ENCODE data around the gene LUM. TPM values are rescaled to one million over a fixed set of nuclear protein-coding genes. Genes with fewer than 3 reads are reported as not detected.

Gene LUM
- total RNA-seq, 2 experiments from 2014 or later = not detected

GRCh38 chr12:91059211-91059610 lies 52.1 kb downstream of the LUM start:
- Mint-ChIP-seq H3K4me1 (ENCODE audit: low read depth) (no peaks in the 10 kb centered on the region), H3K9me3 (no peaks in the 10 kb centered on the region), H3K27me3 (ENCODE audit: low read depth) (no peaks in the 10 kb centered on the region), H3K36me3 (ENCODE audit: low read depth) (no peaks in the 10 kb centered on the region), H3K4me3 (no peak overlapping the region), H3K27ac (no peak overlapping the region)
- intact Hi-C loops (cut with micrococcal nuclease) = no loop called here
- DNase-seq = no peak
- CTCF ChIA-PET = no interaction called here

GRCh38 chr12:91058786-91059185 lies 52.5 kb downstream of the LUM start:
- Mint-ChIP-seq H3K9me3 (no peaks in the 10 kb centered on the region), H3K27me3 (ENCODE audit: low read depth) (no peaks in the 10 kb centered on the region), H3K36me3 (ENCODE audit: low read depth) (no peaks in the 10 kb centered on the region), H3K4me3 (no peak overlapping the region), H3K27ac (no peak overlapping the region), H3K4me1 (ENCODE audit: low read depth) (no peaks in the 10 kb centered on the region)
- CTCF ChIA-PET = no interaction called here
- DNase-seq = no peak
- intact Hi-C loops (cut with micrococcal nuclease) = no loop called here

GRCh38 chr12:91057368-91058165 lies 53.7 kb downstream of the LUM start, which contains the start of gene KERA:
Gene KERA (minus strand): TSS chr12:91058024. CDS start chr12:91056281, 1,743 bp downstream.
- Mint-ChIP-seq H3K27ac (no peak within 1 kb of the TSS), H3K4me1 (ENCODE audit: low read depth) (no peaks in the 10 kb centered on the region), H3K27me3 (ENCODE audit: low read depth) (no peaks in the 10 kb centered on the region), H3K9me3 (no peaks in the 10 kb centered on the region), H3K36me3 (ENCODE audit: low read depth) (no peaks in the 10 kb centered on the region), H3K4me3 (no peak within 1 kb of the TSS)
- no peak for DNase-seq
- intact Hi-C loops (cut with micrococcal nuclease) = no loop called here
- CTCF ChIA-PET = no interaction called here

- CTCF ChIA-PET = no interaction called here
- intact Hi-C loops (cut with micrococcal nuclease) = no loop called here
- no peak for DNase-seq
- no peaks in the 10 kb centered on the region for H3K4me1 Mint-ChIP-seq (ENCODE audit: low read depth)
- no peak overlapping the region for H3K27ac Mint-ChIP-seq
- H3K9me3 Mint-ChIP-seq = no peaks in the 10 kb centered on the region
- H3K4me3 Mint-ChIP-seq = no peak overlapping the region
- no peaks in the 10 kb centered on the region for H3K27me3 Mint-ChIP-seq (ENCODE audit: low read depth)
- H3K36me3 Mint-ChIP-seq (ENCODE audit: low read depth) = no peaks in the 10 kb centered on the region
Measured at GRCh38 chr12:91056488-91056887, 54.8 kb downstream of the LUM start.

- no peaks in the 10 kb centered on the region for H3K4me1 Mint-ChIP-seq (ENCODE audit: low read depth)
- H3K27ac Mint-ChIP-seq = no peak overlapping the region
- no peak for DNase-seq
- H3K4me3 Mint-ChIP-seq = no peak overlapping the region
- H3K9me3 Mint-ChIP-seq = no peaks in the 10 kb centered on the region
- H3K36me3 Mint-ChIP-seq (ENCODE audit: low read depth) = no peaks in the 10 kb centered on the region
- CTCF ChIA-PET = no interaction called here
- peaks cover 3% of the 10 kb centered on the region for H3K27me3 Mint-ChIP-seq (ENCODE audit: low read depth)
- intact Hi-C loops (cut with micrococcal nuclease) = no loop called here
Measured at GRCh38 chr12:91055976-91056375, 55.3 kb downstream of the LUM start.

GRCh38 chr12:91053951-91054715 lies 57.2 kb downstream of the LUM start:
- Mint-ChIP-seq H3K4me3 (no peak overlapping the region), H3K9me3 (no peaks in the 10 kb centered on the region), H3K36me3 (ENCODE audit: low read depth) (no peaks in the 10 kb centered on the region), H3K27ac (no peak overlapping the region), H3K4me1 (ENCODE audit: low read depth) (no peaks in the 10 kb centered on the region), H3K27me3 (ENCODE audit: low read depth) (peaks cover 3% of the 10 kb centered on the region)
- no peak for DNase-seq
- intact Hi-C loops (cut with micrococcal nuclease) = no loop called here
- CTCF ChIA-PET = no interaction called here

Other genes with a start within 250 kb of the LUM start
- gene CCER1, start 156.3 kb downstream of the LUM start, total RNA-seq = not detected
- gene EPYC, start 106.5 kb downstream of the LUM start, total RNA-seq = not detected
- gene KERA, start 53.5 kb downstream of the LUM start, total RNA-seq = not detected
- gene DCN, start 71.3 kb upstream of the LUM start, total RNA-seq = not detected